Psoas muscle (tissue), 8 donors: ENCODE data around the gene KIF3B. TPM values are rescaled to one million over a fixed set of nuclear protein-coding genes. Genes with fewer than 3 reads are reported as not detected.
A peak's percentile ranks its signal among the peaks of the same experiment; 100 is the strongest.
"Not testable (repeated sequence)": the region's sequence is repeated elsewhere in the genome, so short reads cannot be mapped to it uniquely, and the experiment has no call there.

ENCODE experiments used
- ATAC-seq, 4 donors: fragments of 200-7000 bp; cut with Tn5 transposase; one replicate each; pipeline ENCODE4 v1.9.1; 2020; ENCODE audit warnings: moderate library complexity in 3 of 4, mild to moderate bottlenecking in 2 of 4
- DNase-seq, 2 donors: peaks; one replicate each; pipeline ENCODE4 v3.0.0-alpha.2; 2020
- H3K27ac ChIP-seq: fragments of 200-600 bp; one replicate; pipeline ENCODE4 v1.8.0; 2022
- H3K27me3 ChIP-seq, 3 donors: fragments of 200-600 bp in 1 of 3; one replicate each; pipeline versions ENCODE4 v1.6.1 to v1.8.0; 2013 to 2022; ENCODE audit warnings: low read length in 2 of 3, mild to moderate bottlenecking in 2 of 3, moderate library complexity in 1 of 3; ENCODE audit not compliant: insufficient read depth in 3 of 3
- H3K36me3 ChIP-seq, 2 donors: fragments of 200-600 bp in 1 of 2; one replicate each; pipeline versions ENCODE4 v1.6.1 to v1.8.0; 2013 to 2022; ENCODE audit warnings: low read depth in 1 of 2, mild to moderate bottlenecking in 1 of 2, moderate library complexity in 1 of 2; ENCODE audit not compliant: insufficient read depth in 1 of 2
- H3K4me1 ChIP-seq: fragments of 200-600 bp; one replicate; pipeline ENCODE4 v1.8.0; 2022
- H3K4me3 ChIP-seq: fragments of 200-600 bp; one replicate; pipeline ENCODE4 v1.8.0; 2022; ENCODE audit warnings: mild to moderate bottlenecking
- H3K9me3 ChIP-seq: fragments of 200-600 bp; one replicate; pipeline ENCODE4 v1.8.0; 2022
- WGBS, 3 donors: extraction: QIAGEN DNeasy Blood & Tissue Kit; methylation state at CpG; one replicate each; pipeline versions ENCODE4 v1.1.6 to v1.1.7; 2013; 5-methylcytosine and 5-hydroxymethylcytosine counted together
- intact Hi-C, 2 donors: fragments of 100-400 bp; cut with DNase I; formaldehyde crosslinking; loops; one replicate each; pipeline versions ENCODE4 v1.11.0 to v1.14.2; 2022
- polyA plus RNA-seq, 3 donors: library from polyadenylated mRNA; stranded (reverse); fragments of 200-250 nt; gene quantifications; one replicate each; pipeline ENCODE4 v1.2.3, GENCODE V29; 2013
- total RNA-seq, 4 donors: library from RNA; stranded (reverse); fragmentation: NEBNext Ultra II Directional in 2 of 4; extraction: Animal tissue kit (Norgen Biotek cat#: 25700) in 2 of 4; gene quantifications; one replicate each; pipeline versions ENCODE4 v1.2.1 to v1.2.4, GENCODE V29; 2021 to 2023
- TF ChIP-seq, protein P1 (sequence below): fragments of 200-600 bp; IDR thresholded peaks from one replicate; pipeline ENCODE4 v1.8.0; 2022; ENCODE audit warnings: antibody characterized with exemption
- donor health status: healthy with polysubstance abuse.
- donor health status: DM: no; HTN: no; CAD: no; lungs with moderate emphysema.
- donor health status: Bipolar disorder and iron deficiency.
- donor health status: healthy.
- donor health status: DM: yes; HTN: yes; CAD: no.
- donor health status: DM: no; HTN: no; CAD: no.
- donor health status: DM: no; HTN: no; CAD: no.
- donor health status: DM: yes; HTN: yes; CAD: no.

Gene KIF3B
- total and polyA plus RNA-seq, 7 donors: 3.3 to 11.4 (median 7.5) TPM

DNA sequence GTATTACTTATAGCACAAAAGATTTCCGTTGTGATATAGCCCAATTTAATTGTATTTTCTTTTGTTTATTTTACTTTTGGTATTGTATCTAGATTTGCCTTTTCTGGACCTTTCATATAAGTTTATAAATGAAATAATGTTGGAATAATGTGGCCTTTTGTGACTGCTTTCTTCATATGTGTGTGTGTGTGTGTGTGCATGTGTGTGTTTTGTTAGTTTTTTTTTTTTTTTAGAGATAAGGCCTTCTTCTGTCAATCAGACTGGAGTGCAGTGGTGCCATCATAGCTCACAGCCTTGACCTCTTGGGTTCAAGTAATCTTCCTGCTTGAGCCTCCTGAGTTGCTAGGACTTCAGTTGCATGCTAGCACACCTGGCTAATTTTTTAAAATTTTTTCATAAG lies 42.9 kb downstream of the KIF3B start:
- intact Hi-C loops: no loop called here
- DNase-seq: no peak
- Histone ChIP-seq H3K9me3 (no peaks in the 10 kb centered on the region), H3K36me3 (peaks cover 2 to 43% of the 10 kb centered on the region in 2 donors), H3K27me3 (no peaks in the 10 kb centered on the region), H3K4me3 (no peak overlapping the region), H3K27ac (no peak overlapping the region), H3K4me1 (no peaks in the 10 kb centered on the region)
- TF ChIP-seq, protein P1, sequence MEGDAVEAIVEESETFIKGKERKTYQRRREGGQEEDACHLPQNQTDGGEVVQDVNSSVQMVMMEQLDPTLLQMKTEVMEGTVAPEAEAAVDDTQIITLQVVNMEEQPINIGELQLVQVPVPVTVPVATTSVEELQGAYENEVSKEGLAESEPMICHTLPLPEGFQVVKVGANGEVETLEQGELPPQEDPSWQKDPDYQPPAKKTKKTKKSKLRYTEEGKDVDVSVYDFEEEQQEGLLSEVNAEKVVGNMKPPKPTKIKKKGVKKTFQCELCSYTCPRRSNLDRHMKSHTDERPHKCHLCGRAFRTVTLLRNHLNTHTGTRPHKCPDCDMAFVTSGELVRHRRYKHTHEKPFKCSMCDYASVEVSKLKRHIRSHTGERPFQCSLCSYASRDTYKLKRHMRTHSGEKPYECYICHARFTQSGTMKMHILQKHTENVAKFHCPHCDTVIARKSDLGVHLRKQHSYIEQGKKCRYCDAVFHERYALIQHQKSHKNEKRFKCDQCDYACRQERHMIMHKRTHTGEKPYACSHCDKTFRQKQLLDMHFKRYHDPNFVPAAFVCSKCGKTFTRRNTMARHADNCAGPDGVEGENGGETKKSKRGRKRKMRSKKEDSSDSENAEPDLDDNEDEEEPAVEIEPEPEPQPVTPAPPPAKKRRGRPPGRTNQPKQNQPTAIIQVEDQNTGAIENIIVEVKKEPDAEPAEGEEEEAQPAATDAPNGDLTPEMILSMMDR: no peak
- WGBS, 3 donors: 86 to 98% (median 91%) methylated on average over 1 of the region's 1 CpG
- no peak for ATAC-seq

DNA sequence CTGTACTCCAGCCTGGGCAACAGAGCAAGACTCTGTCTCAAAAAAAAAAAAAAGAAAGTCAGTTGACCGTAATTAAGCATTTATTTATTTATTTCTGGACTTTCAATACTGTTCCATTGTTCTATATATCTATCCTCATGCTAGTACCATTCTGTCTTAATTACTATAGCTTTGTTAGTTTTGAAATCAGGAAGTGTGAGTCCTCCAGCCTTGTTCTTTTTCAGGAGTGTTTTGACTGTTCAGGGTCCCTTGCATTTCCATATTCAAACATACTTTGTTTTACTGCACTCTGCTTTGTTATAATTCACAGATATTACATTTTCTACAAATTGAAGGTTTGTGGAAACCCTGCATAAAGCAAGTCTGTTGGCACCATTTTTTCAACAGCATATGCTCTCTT lies 43.9 kb downstream of the KIF3B start:
- H3K27me3 ChIP-seq: no peaks in the 10 kb centered on the region
- no peak overlapping the region for H3K27ac ChIP-seq
- ATAC-seq: no peak
- H3K9me3 ChIP-seq: no peaks in the 10 kb centered on the region
- no peaks in the 10 kb centered on the region for H3K4me1 ChIP-seq
- DNase-seq: no peak
- TF ChIP-seq, protein P1: no peak
- 76 to 89% (median 78%) methylated on average over 1 of the region's 1 CpG for WGBS, 3 donors
- no peak overlapping the region for H3K4me3 ChIP-seq
- H3K36me3 ChIP-seq: peaks cover 0 to 39% of the 10 kb centered on the region in 2 donors
- intact Hi-C loops: no loop called here

DNA sequence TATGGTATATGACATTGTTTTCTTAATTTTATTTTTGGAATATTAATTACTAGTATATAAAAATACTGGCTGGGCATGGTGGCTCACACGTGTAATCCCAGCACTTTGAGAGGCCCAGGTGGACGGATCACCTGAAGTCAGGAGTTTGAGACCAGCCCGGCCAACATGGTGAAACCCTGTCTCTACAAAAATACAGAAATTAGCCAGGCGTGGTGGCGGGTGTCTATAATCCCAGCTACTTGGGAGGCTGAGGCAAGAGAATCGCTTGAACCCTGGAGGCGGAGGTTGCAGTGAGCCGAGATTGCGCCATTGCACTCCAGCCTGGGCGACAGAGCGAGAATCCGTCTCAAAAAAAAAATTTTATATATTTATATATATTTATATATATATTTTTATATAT lies 44.8 kb downstream of the KIF3B start:
- intact Hi-C loops, ATAC-seq, DNase-seq, H3K4me3 ChIP-seq, H3K27ac ChIP-seq, H3K9me3 ChIP-seq, H3K4me1 ChIP-seq, H3K27me3 ChIP-seq: not testable (repeated sequence)
- H3K36me3 ChIP-seq: peaks cover 3 to 38% of the 10 kb centered on the region in 2 donors
- WGBS, 3 donors: 95 to 98% (median 97%) methylated on average over 12 of the region's 12 CpGs

DNA sequence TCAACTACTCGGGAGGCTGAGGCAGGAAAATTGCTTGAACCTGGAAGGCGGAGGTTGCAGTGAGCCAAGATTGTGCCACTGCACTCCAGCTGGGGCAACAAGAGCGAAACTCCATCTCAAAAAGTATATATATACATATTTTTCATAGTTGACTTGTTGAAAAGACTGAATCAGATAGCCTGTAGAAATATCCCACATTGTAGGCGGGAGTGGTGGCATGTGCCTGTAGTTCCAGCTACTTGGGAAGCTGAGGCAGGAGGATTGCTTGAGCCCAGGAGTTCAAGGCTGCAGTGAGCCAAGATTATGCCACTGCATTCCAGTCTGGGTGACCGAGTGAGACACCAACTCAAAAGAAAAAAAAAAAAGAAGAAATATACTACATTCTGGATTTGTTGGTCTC lies 46.3 kb downstream of the KIF3B start:
- DNase-seq, H3K27me3 ChIP-seq, ATAC-seq, H3K9me3 ChIP-seq, H3K27ac ChIP-seq, intact Hi-C loops, H3K4me1 ChIP-seq, H3K4me3 ChIP-seq: not testable (repeated sequence)
- 91 to 95% (median 94%) methylated on average over 5 of the region's 5 CpGs for WGBS, 3 donors
- H3K36me3 ChIP-seq: peaks cover 3 to 31% of the 10 kb centered on the region in 2 donors

DNA sequence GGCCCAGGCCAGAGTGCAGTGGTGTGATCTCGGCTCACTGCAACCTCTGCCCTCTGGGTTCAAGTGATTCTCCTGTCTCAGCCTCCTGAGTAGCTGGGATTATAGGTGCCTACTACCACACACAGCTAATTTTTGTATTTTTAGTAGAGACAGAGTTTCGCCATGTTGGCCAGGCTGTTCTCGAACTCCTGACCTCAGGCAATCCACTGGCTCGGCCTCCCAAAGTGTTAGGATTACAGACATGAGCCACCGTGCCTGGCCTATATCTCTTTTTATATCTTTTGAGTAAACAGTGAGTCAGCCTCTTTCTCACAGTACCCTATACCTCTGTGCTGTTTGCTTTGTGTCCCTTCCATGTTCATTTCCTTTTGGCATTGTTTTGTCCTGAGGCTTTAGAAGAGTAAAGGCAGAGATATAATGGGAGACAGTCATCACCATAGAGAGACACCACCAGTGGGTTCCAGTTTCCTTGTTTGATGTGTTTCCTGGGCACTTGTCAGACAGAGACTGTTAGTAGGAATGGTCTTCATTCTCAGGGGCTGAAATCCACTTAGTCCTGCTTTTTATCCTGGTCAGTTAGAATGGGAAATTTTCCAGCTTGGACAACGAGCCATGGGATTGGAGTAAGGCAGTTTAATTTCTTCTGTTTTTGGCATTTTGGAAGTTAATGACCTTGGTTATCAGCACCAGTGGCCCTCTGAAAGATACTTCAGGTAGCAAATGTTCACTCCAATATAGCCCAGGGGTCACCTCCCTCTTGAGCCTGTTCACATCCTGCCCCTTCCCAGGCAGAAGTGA lies 48.5 kb downstream of the KIF3B start:
- H3K27me3 ChIP-seq: no peaks in the 10 kb centered on the region
- DNase-seq (no peak), ATAC-seq (peak in 3 of 4 donors; percentile 55 to 72 (median 69))
- no peak overlapping the region for H3K4me3 ChIP-seq
- TF ChIP-seq, protein P1: no peak
- H3K4me1 ChIP-seq: no peaks in the 10 kb centered on the region
- 73 to 85% (median 74%) methylated on average over 6 of the region's 6 CpGs for WGBS, 3 donors
- intact Hi-C loops: no loop called here
- H3K36me3 ChIP-seq: peaks cover 3 to 31% of the 10 kb centered on the region in 2 donors
- peak overlapping the region; percentile 23 for H3K27ac ChIP-seq
- no peaks in the 10 kb centered on the region for H3K9me3 ChIP-seq
